K562 (cell line): ENCODE results near the gene MAP3K7. TPM values are rescaled to one million over a fixed set of nuclear protein-coding genes. Genes with fewer than 3 reads are reported as not detected.

Source experiments
- BRF1 ChIP-seq: IDR thresholded peaks from 3 replicates; pipeline ENCODE4 v1.6.1; 2011; ENCODE audit warnings: borderline replicate concordance, mild to moderate bottlenecking; ENCODE audit not compliant: insufficient read length; ENCODE audit errors: extremely low read depth
- CEBPB ChIP-seq: fragments of 450-650 bp; IDR thresholded peaks from 2 replicates; pipeline ENCODE4 v1.6.1; 2016; ENCODE audit warnings: missing genetic modification characterization, missing compliant biosample characterization
- DIDO1 ChIP-seq: fragments of 450-650 bp; IDR thresholded peaks from 2 replicates; pipeline ENCODE4 v1.6.1; 2016; ENCODE audit warnings: low read depth, missing biosample characterization, missing genetic modification characterization
- ERF ChIP-seq: fragments of 450-650 bp; formaldehyde crosslinking; IDR thresholded peaks from 2 replicates; pipeline ENCODE4 v1.4.0; 2020; ENCODE audit warnings: mild to moderate bottlenecking, mixed read lengths
- FOXP1 ChIP-seq: sonication (generic); formaldehyde crosslinking; IDR thresholded peaks from 2 replicates; pipeline ENCODE4 v1.8.0; 2022; ENCODE audit warnings: mild to moderate bottlenecking, missing genetic modification reagents
- LARP7 ChIP-seq: fragments of 450-650 bp; IDR thresholded peaks from 2 replicates; pipeline ENCODE4 v1.6.1; 2016
- MAFK ChIP-seq: IDR thresholded peaks from 2 replicates; pipeline ENCODE4 v1.6.1; 2011; ENCODE audit warnings: low read length, improper control_type of control experiment
- MEF2A ChIP-seq: IDR thresholded peaks from 2 replicates; pipeline ENCODE4 v1.6.1; 2011; ENCODE audit warnings: low read depth, mild to moderate bottlenecking, low read length, moderate library complexity; ENCODE audit not compliant: control insufficient read depth
- NFIX ChIP-seq: fragments of 250-450 bp; sonication (Bioruptor Pico); IDR thresholded peaks from 2 replicates; pipeline ENCODE4 v1.4.0; 2020; ENCODE audit warnings: low read depth, mild to moderate bottlenecking, moderate library complexity
- NFYB ChIP-seq: IDR thresholded peaks from 2 replicates; pipeline ENCODE4 v1.6.1; 2011; ENCODE audit warnings: mild to moderate bottlenecking, moderate library complexity; ENCODE audit not compliant: insufficient read length; ENCODE audit errors: extremely low read depth
- SMARCA5 ChIP-seq: fragments of 450-650 bp; IDR thresholded peaks from 2 replicates; pipeline ENCODE4 v1.6.1; 2016
- TGIF2 ChIP-seq: sonication (generic); formaldehyde crosslinking; IDR thresholded peaks from 2 replicates; pipeline ENCODE4 v1.8.1; 2022; ENCODE audit warnings: mild to moderate bottlenecking, missing genetic modification reagents, moderate library complexity
- TRIM28 ChIP-seq: fragments of 450-650 bp; IDR thresholded peaks from 2 replicates; pipeline ENCODE4 v1.6.1; 2017
- XRCC5 ChIP-seq: fragments of 200-400 bp; formaldehyde crosslinking; IDR thresholded peaks from 2 replicates; pipeline ENCODE4 v1.6.1; 2017; ENCODE audit warnings: low read depth, mild to moderate bottlenecking, low read length
- ZNF174 ChIP-seq: fragments of 250-450 bp; sonication (Bioruptor Pico); IDR thresholded peaks from 2 replicates; pipeline ENCODE4 v1.4.0; 2020; ENCODE audit warnings: mild to moderate bottlenecking
- ZNF274 ChIP-seq: IDR thresholded peaks from 2 replicates; pipeline ENCODE4 v1.6.1; 2011; ENCODE audit warnings: low read depth, mild to moderate bottlenecking, low read length, moderate library complexity, borderline replicate concordance
- ZNF282 ChIP-seq: sonication (generic); formaldehyde crosslinking; IDR thresholded peaks from 2 replicates; pipeline ENCODE4 v1.8.1; 2023; ENCODE audit warnings: missing genetic modification reagents
- ZNF586 ChIP-seq: fragments of 450-650 bp; formaldehyde crosslinking; conservative IDR thresholded peaks from 2 replicates; pipeline ENCODE4 v1.4.0; 2020; ENCODE audit warnings: mild to moderate bottlenecking, moderate library complexity
- ZNF644 ChIP-seq: fragments of 200-800 bp; sonication (Bioruptor generic); IDR thresholded peaks from 2 replicates; pipeline ENCODE4 v1.6.1; 2016; ENCODE audit warnings: low read depth, missing genetic modification characterization, missing compliant biosample characterization
- ZNF668 ChIP-seq: fragments of 250-450 bp; sonication (Bioruptor Pico); IDR thresholded peaks from 2 replicates; pipeline ENCODE4 v1.8.0; 2022; ENCODE audit warnings: mild to moderate bottlenecking, inconsistent platforms
- ZNF695 ChIP-seq: fragments of 450-650 bp; formaldehyde crosslinking; IDR thresholded peaks from 2 replicates; pipeline ENCODE4 v1.4.0; 2020; ENCODE audit warnings: mild to moderate bottlenecking, moderate library complexity
- polyA plus RNA-seq, 8 experiments: library from polyadenylated mRNA; depleted of rRNA in 4 of 8; stranded (reverse) in 5 of 8; unstranded in 3 of 8; fragments of >200 nt; fragmentation: Nextera tagmentation in 2 of 8; fragmentation: Illumina TruSeq in 1 of 8; extraction: Ambion mirVana in 2 of 8; extraction: Trizol in 1 of 8; gene quantifications; 2 replicates each; pipeline versions ENCODE4 v1.2.1 to v1.2.3, GENCODE V29; 2011 to 2014; ENCODE audit warnings: inconsistent platforms in 1 of 8, missing spikeins in 1 of 8
- total RNA-seq, 7 experiments: library from RNA; depleted of rRNA in 6 of 7; stranded (reverse); fragments of >200 nt in 6 of 7; fragmentation: Illumina TruSeq in 2 of 7; extraction: Trizol in 2 of 7; gene quantifications; 2 replicates each; pipeline versions ENCODE4 v1.2.1 to v1.2.3, GENCODE V29; 2011 to 2021; ENCODE audit warnings: low replicate concordance in 1 of 7
- TF ChIP-seq, protein P1 (sequence below), 3 experiments: fragments of 200-800 bp in 1 of 3; fragments of 250-450 bp in 1 of 3; fragments of 450-650 bp in 1 of 3; sonication (Bioruptor Pico) in 1 of 3; sonication (Bioruptor generic) in 1 of 3; formaldehyde crosslinking in 1 of 3; IDR thresholded peaks; 2 replicates each; pipeline versions ENCODE4 v1.6.1 to v1.8.0; 2016 to 2022; ENCODE audit warnings: mild to moderate bottlenecking in 2 of 3, missing genetic modification characterization in 2 of 3, missing compliant biosample characterization in 1 of 3, moderate library complexity in 1 of 3
- TF ChIP-seq, protein P2 (sequence below): fragments of 250-450 bp; sonication (Bioruptor Pico); IDR thresholded peaks from 2 replicates; pipeline ENCODE4 v1.4.0; 2020; ENCODE audit warnings: mild to moderate bottlenecking, moderate library complexity
- TF ChIP-seq, protein P3 (sequence below): sonication (generic); formaldehyde crosslinking; IDR thresholded peaks from 2 replicates; pipeline ENCODE4 v1.8.1; 2023; ENCODE audit warnings: mild to moderate bottlenecking, missing genetic modification reagents

The MAP3K7 gene
- total and polyA plus RNA-seq, 9 of the 15 experiments (the other 6 are each of a cell fraction or from before 2014, with no cell fraction given) = 13.4 to 60.9 (median 34.8) TPM

DNA sequence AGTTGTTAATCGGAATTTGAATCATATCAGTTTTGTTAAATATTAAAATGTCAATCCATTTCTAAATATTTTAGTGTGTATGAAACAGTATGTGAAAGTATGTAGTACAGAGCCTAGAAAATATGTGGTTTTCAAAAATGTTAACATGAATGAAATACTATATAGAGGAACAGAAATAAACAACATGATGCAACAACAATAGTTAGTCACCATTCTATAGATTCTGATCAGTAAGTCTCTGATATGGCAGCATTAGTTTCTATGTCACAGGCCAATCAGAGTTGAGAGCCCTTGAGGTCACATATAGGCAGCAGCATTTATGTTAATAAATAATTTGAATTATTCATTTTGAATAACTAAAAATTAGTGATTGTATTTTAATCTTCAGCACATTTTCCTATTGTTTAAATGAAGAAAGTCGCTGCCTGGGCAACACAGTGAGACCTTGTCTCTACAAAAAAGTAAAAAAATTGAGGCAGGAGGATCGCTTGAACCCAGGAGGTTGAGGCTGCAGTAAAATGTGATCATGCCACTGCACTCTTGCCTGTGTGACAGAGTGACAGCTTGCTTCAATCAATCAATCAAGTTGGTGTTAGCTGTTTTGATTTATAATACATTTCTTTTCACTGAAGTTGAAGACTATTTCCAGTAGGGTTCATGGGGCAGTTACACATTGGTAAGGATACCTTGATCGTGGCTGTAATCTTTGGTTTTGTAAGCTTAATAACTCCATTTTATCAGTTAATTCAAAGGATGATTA lies 11.5 kb upstream of the MAP3K7 start (continued):
- TF ChIP-seq, protein P1, sequence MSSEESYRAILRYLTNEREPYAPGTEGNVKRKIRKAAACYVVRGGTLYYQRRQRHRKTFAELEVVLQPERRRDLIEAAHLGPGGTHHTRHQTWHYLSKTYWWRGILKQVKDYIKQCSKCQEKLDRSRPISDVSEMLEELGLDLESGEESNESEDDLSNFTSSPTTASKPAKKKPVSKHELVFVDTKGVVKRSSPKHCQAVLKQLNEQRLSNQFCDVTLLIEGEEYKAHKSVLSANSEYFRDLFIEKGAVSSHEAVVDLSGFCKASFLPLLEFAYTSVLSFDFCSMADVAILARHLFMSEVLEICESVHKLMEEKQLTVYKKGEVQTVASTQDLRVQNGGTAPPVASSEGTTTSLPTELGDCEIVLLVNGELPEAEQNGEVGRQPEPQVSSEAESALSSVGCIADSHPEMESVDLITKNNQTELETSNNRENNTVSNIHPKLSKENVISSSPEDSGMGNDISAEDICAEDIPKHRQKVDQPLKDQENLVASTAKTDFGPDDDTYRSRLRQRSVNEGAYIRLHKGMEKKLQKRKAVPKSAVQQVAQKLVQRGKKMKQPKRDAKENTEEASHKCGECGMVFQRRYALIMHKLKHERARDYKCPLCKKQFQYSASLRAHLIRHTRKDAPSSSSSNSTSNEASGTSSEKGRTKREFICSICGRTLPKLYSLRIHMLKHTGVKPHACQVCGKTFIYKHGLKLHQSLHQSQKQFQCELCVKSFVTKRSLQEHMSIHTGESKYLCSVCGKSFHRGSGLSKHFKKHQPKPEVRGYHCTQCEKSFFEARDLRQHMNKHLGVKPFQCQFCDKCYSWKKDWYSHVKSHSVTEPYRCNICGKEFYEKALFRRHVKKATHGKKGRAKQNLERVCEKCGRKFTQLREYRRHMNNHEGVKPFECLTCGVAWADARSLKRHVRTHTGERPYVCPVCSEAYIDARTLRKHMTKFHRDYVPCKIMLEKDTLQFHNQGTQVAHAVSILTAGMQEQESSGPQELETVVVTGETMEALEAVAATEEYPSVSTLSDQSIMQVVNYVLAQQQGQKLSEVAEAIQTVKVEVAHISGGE (CRISPR knock-in tag; IDR thresholded peaks at IDR 0.05) = no peak
- TF ChIP-seq ZNF174 (CRISPR knock-in tag) (no peak), CEBPB (0 out of 2 replicates have a peak, but pooled peaks have one; percentile 25), TGIF2 (CRISPR knock-in tag) (no peak), NFYB (no peak), ZNF282 (CRISPR knock-in tag) (no peak), NFIX (CRISPR knock-in tag) (no peak), MAFK (no peak), MEF2A (no peak), ZNF668 (CRISPR knock-in tag) (no peak), FOXP1 (no peak), XRCC5 (no peak), ZNF695 (CRISPR knock-in tag) (no peak), ZNF586 (no peak), TRIM28 (no peak), BRF1 (no peak), ERF (CRISPR knock-in tag) (no peak), LARP7 (no peak), DIDO1 (tag) (no peak), SMARCA5 (no peak), ZNF644 (tag) (no peak), ZNF274 (no peak)
- TF ChIP-seq, protein P2, sequence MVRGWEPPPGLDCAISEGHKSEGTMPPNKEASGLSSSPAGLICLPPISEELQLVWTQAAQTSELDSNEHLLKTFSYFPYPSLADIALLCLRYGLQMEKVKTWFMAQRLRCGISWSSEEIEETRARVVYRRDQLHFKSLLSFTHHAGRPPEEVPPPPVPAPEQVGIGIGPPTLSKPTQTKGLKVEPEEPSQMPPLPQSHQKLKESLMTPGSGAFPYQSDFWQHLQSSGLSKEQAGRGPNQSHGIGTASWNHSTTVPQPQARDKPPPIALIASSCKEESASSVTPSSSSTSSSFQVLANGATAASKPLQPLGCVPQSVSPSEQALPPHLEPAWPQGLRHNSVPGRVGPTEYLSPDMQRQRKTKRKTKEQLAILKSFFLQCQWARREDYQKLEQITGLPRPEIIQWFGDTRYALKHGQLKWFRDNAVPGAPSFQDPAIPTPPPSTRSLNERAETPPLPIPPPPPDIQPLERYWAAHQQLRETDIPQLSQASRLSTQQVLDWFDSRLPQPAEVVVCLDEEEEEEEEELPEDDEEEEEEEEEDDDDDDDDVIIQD (CRISPR knock-in tag) = no peak
- TF ChIP-seq, protein P3, sequence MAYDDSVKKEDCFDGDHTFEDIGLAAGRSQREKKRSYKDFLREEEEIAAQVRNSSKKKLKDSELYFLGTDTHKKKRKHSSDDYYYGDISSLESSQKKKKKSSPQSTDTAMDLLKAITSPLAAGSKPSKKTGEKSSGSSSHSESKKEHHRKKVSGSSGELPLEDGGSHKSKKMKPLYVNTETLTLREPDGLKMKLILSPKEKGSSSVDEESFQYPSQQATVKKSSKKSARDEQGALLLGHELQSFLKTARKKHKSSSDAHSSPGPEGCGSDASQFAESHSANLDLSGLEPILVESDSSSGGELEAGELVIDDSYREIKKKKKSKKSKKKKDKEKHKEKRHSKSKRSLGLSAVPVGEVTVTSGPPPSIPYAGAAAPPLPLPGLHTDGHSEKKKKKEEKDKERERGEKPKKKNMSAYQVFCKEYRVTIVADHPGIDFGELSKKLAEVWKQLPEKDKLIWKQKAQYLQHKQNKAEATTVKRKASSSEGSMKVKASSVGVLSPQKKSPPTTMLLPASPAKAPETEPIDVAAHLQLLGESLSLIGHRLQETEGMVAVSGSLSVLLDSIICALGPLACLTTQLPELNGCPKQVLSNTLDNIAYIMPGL (CRISPR knock-in tag) = no peak
